ENCODE measurements around the gene FEZF1.

The FEZF1 gene

DNA sequence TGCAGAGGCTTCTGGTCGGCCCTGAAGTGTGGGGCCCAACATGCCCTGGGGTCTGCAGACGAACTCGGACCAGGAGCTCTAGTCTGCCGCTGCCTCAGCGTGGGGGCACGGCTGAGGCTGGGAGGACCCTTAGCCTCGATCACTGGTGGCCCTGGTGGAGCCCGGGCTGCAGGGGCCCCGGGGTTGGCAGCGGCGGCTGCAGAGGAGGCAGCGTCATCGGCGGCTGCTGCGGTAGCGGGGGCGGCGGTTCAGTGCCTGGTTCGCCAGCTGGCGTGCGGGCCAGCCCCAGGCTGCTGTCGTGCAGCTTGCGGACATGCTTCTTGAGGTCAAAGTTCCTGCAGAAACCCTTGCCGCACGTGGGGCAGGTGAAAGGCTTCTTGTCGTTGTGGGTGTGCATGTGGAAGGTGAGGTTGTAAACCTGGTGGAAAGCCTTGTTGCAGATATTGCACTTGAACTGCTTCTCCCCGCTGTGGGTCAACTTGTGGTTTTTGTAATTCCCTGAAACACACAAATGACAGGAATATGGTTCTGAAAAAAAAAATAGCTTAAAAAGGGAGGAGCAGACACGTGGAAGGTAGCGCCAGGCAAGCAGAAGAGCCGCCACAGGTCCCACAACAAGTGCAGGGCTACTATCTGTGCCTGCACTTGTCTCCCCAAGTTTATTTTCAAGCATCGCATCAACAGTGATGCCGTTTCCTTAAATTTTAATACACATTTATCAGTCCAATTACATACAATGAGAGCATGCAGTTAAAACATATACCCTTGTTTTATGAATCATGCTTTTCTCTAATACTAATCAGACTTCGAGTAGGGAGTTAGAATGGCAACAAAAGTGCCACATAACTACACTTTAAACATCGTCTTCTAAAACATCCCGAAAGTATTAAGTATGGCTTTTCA lies 2.4 kb downstream of the FEZF1 start:
- H3K27me3 ChIP-seq (ENCODE audit: insufficient read depth, low read length), result no peaks in the 10 kb centered on the region
- H4K20me1 ChIP-seq (ENCODE audit: insufficient read depth, low read length), result no peaks in the 10 kb centered on the region
- H3K27ac ChIP-seq (ENCODE audit: low read depth, low read length, poor library complexity, severe bottlenecking), result no peak overlapping the region
- H3K4me2 ChIP-seq (ENCODE audit: low read length), result no peak overlapping the region
- no peaks in the 10 kb centered on the region for H3K4me1 ChIP-seq (ENCODE audit: insufficient read depth, low read length, severe bottlenecking)
- H3K36me3 ChIP-seq (ENCODE audit: insufficient read depth, low read length), result no peaks in the 10 kb centered on the region
- no peak overlapping the region for H3K4me3 ChIP-seq (ENCODE audit: low read depth, low read length, poor library complexity, severe bottlenecking)
- no peak for TF ChIP-seq EZH2 (IDR thresholded peaks at IDR 0.05; ENCODE audit: borderline replicate concordance, low read length)
- TF ChIP-seq, protein P1, sequence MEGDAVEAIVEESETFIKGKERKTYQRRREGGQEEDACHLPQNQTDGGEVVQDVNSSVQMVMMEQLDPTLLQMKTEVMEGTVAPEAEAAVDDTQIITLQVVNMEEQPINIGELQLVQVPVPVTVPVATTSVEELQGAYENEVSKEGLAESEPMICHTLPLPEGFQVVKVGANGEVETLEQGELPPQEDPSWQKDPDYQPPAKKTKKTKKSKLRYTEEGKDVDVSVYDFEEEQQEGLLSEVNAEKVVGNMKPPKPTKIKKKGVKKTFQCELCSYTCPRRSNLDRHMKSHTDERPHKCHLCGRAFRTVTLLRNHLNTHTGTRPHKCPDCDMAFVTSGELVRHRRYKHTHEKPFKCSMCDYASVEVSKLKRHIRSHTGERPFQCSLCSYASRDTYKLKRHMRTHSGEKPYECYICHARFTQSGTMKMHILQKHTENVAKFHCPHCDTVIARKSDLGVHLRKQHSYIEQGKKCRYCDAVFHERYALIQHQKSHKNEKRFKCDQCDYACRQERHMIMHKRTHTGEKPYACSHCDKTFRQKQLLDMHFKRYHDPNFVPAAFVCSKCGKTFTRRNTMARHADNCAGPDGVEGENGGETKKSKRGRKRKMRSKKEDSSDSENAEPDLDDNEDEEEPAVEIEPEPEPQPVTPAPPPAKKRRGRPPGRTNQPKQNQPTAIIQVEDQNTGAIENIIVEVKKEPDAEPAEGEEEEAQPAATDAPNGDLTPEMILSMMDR (IDR thresholded peaks at IDR 0.05; ENCODE audit: low read length), result no peak
- H2AFZ ChIP-seq (ENCODE audit: low read length), result no peak overlapping the region
- H3K79me2 ChIP-seq (ENCODE audit: insufficient read depth, low read length), result no peaks in the 10 kb centered on the region
- H3K9me3 ChIP-seq (ENCODE audit: low read length), result no peaks in the 10 kb centered on the region
- H3F3A ChIP-seq (ENCODE audit: insufficient read depth, low read length), result no peaks in the 10 kb centered on the region
- no peaks in the 10 kb centered on the region for H3K9me2 ChIP-seq (ENCODE audit: low read depth, low read length)
- H3K9ac ChIP-seq (ENCODE audit: low read length), result no peak overlapping the region

DNA sequence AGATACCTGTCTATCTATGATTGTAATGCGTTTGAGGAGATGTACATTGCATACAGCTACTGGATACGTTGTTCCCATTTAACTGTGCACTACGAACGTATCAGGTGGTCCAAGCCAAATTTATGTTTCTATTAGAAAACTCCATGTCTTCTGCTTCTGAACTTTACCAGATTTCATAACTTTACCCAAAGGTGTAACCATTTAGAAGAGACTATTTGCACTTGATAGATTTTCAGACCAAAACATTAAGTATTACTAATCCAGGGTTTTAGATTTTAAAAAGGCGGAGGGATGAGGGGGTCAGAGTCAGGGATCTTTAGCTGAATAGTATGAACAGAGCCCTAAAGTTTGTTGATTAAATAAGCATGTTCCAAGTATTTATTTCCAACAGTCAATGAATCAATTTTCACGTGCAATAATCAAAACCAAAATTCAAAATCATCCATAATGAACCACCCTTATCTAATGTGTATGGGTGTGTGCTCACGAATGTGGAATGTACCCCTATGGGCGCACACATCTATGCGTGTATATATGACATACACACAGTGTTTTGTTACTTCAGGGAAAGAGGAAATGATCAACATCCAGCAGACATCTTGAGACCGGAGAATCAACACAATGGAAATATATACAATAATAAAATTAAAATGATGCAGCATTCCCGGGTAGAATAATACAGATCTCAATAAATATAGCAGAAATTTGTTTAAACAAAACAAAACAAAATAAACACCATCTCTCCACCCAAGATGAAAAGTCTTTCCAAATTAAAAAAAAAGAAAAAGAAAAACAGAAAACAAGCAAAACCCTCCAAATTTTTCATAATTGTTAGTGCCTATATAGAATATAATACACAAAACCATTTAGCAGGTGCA lies 3.4 kb downstream of the FEZF1 start:
- H3K9me3 ChIP-seq (ENCODE audit: low read length), result no peaks in the 10 kb centered on the region
- H3K36me3 ChIP-seq (ENCODE audit: insufficient read depth, low read length), result no peaks in the 10 kb centered on the region
- H3K79me2 ChIP-seq (ENCODE audit: insufficient read depth, low read length), result no peaks in the 10 kb centered on the region
- H3K9me2 ChIP-seq (ENCODE audit: low read depth, low read length), result no peaks in the 10 kb centered on the region
- TF ChIP-seq, protein P1 (IDR thresholded peaks at IDR 0.05; ENCODE audit: low read length), result no peak
- TF ChIP-seq EZH2 (IDR thresholded peaks at IDR 0.05; ENCODE audit: borderline replicate concordance, low read length), result no peak
- no peaks in the 10 kb centered on the region for H3F3A ChIP-seq (ENCODE audit: insufficient read depth, low read length)
- no peak overlapping the region for H3K9ac ChIP-seq (ENCODE audit: low read length)
- H2AFZ ChIP-seq (ENCODE audit: low read length), result no peak overlapping the region
- H4K20me1 ChIP-seq (ENCODE audit: insufficient read depth, low read length), result no peaks in the 10 kb centered on the region
- no peak overlapping the region for H3K4me3 ChIP-seq (ENCODE audit: low read depth, low read length, poor library complexity, severe bottlenecking)
- H3K4me1 ChIP-seq (ENCODE audit: insufficient read depth, low read length, severe bottlenecking), result no peaks in the 10 kb centered on the region
- H3K4me2 ChIP-seq (ENCODE audit: low read length), result no peak overlapping the region
- H3K27ac ChIP-seq (ENCODE audit: low read depth, low read length, poor library complexity, severe bottlenecking), result no peak overlapping the region
- H3K27me3 ChIP-seq (ENCODE audit: insufficient read depth, low read length), result no peaks in the 10 kb centered on the region

- Histone ChIP-seq H3K36me3 (ENCODE audit: insufficient read depth, low read length) (no peaks in the 10 kb centered on the region), H3F3A (ENCODE audit: insufficient read depth, low read length) (no peaks in the 10 kb centered on the region), H3K4me3 (ENCODE audit: low read depth, low read length, poor library complexity, severe bottlenecking) (no peak overlapping the region), H3K4me1 (ENCODE audit: insufficient read depth, low read length, severe bottlenecking) (no peaks in the 10 kb centered on the region), H3K27ac (ENCODE audit: low read depth, low read length, poor library complexity, severe bottlenecking) (no peak overlapping the region), H3K4me2 (ENCODE audit: low read length) (no peak overlapping the region), H3K27me3 (ENCODE audit: insufficient read depth, low read length) (no peaks in the 10 kb centered on the region), H4K20me1 (ENCODE audit: insufficient read depth, low read length) (no peaks in the 10 kb centered on the region), H3K9me2 (ENCODE audit: low read depth, low read length) (no peaks in the 10 kb centered on the region), H3K79me2 (ENCODE audit: insufficient read depth, low read length) (no peaks in the 10 kb centered on the region), H3K9ac (ENCODE audit: low read length) (no peak overlapping the region), H3K9me3 (ENCODE audit: low read length) (no peaks in the 10 kb centered on the region), H2AFZ (ENCODE audit: low read length) (no peak overlapping the region)
- TF ChIP-seq, protein P1 (IDR thresholded peaks at IDR 0.05; ENCODE audit: low read length), result no peak
- TF ChIP-seq EZH2 (IDR thresholded peaks at IDR 0.05; ENCODE audit: borderline replicate concordance, low read length), result no peak
These were observed 4.2 kb downstream of the FEZF1 start for GRCh38 chr7:122300211-122300932.

All from OCI-LY1 (cell line).